Midbrain (tissue), 1 donor: ENCODE data around the gene PLCG2.
"Not testable (repeated sequence)": the region's sequence is repeated elsewhere in the genome, so short reads cannot be mapped to it uniquely, and the experiment has no call there.

Experiments used
- DNase-seq: peaks from one replicate; lab custom pipeline; 2025; lab: John Stamatoyannopoulos, UW

Gene PLCG2

GRCh38 chr16:81997738-81998137, 218.6 kb downstream of the PLCG2 start:
- DNase-seq: no peak

GRCh38 chr16:82002831-82003230, 223.7 kb downstream of the PLCG2 start:
- DNase-seq: no peak

- DNase-seq: no peak
These were observed 225.5 kb downstream of the PLCG2 start for GRCh38 chr16:82004601-82005000.

GRCh38 chr16:82005027-82005830, 226.1 kb downstream of the PLCG2 start:
- no peak for DNase-seq

- DNase-seq: no peak
These were observed 226.9 kb downstream of the PLCG2 start for GRCh38 chr16:82006036-82006435.

- no peak for DNase-seq
These were observed 228.1 kb downstream of the PLCG2 start for GRCh38 chr16:82007189-82007588.

GRCh38 chr16:82008957-82009592, 230.0 kb downstream of the PLCG2 start:
- DNase-seq: no peak

GRCh38 chr16:82009789-82010188, 230.7 kb downstream of the PLCG2 start:
- not testable (repeated sequence) for DNase-seq

- DNase-seq: no peak
These were observed 231.6 kb downstream of the PLCG2 start for GRCh38 chr16:82010649-82011048.

- no peak for DNase-seq
These were observed 232.1 kb downstream of the PLCG2 start, which contains the start of gene SDR42E1 for GRCh38 chr16:82011199-82011641. Gene SDR42E1 (minus strand): TSS chr16:82011470. CDS start chr16:82000858, 10,612 bp downstream.
